ENCODE data around the gene WSCD2.

- TF ChIP-seq CTCF (IDR thresholded peaks at IDR 0.05) (no peak), POLR2A (IDR thresholded peaks at IDR 0.05) (no peak)
Observed at GRCh38 chr12:108239378-108239777, 110.3 kb downstream of the WSCD2 start.

Measured in Peyer's patch (tissue), 4 donors.